HG03097 (cell line): ENCODE measurements around the gene DIS3L.
"Not testable (repeated sequence)": the region's sequence is repeated elsewhere in the genome, so short reads cannot be mapped to it uniquely, and the experiment has no call there.

Source experiments
- ATAC-seq: cut with Tn5 transposase; IDR thresholded peaks from one replicate; pipeline ENCODE4 v1.9.1; 2021; ENCODE audit not compliant: unreplicated experiment, low FRiP score

The DIS3L gene

GRCh38 chr15:66276546-66276945, 16.8 kb upstream of the DIS3L start:
- no peak for ATAC-seq

- no peak for ATAC-seq
Observed at GRCh38 chr15:66278056-66278455, 15.3 kb upstream of the DIS3L start.

GRCh38 chr15:66278671-66279070, 14.7 kb upstream of the DIS3L start:
- no peak for ATAC-seq

- no peak for ATAC-seq
Observed at GRCh38 chr15:66284271-66284670, 9.1 kb upstream of the DIS3L start.

- no peak for ATAC-seq
Observed at GRCh38 chr15:66285533-66286280, 7.7 kb upstream of the DIS3L start.

- ATAC-seq = no peak
Observed at GRCh38 chr15:66287461-66288057, 5.8 kb upstream of the DIS3L start.

- no peak for ATAC-seq
Observed at GRCh38 chr15:66288093-66288492, 5.3 kb upstream of the DIS3L start.

- ATAC-seq = no peak
Observed at GRCh38 chr15:66288551-66289185, 4.7 kb upstream of the DIS3L start.

GRCh38 chr15:66290007-66290406, 3.4 kb upstream of the DIS3L start:
- no peak for ATAC-seq

- ATAC-seq = no peak
Observed at GRCh38 chr15:66290518-66290917, 2.9 kb upstream of the DIS3L start.

- ATAC-seq = no peak
Observed at GRCh38 chr15:66291816-66292570, 1.4 kb upstream of the DIS3L start.

GRCh38 chr15:66292571-66293418, 573 bp upstream of the DIS3L start:
- ATAC-seq = no peak

GRCh38 chr15:66294157-66294931, 976 bp downstream of the DIS3L start:
- no peak for ATAC-seq

- no peak for ATAC-seq
Observed at GRCh38 chr15:66294932-66295235, 1.5 kb downstream of the DIS3L start.

GRCh38 chr15:66296186-66296585, 2.8 kb downstream of the DIS3L start:
- no peak for ATAC-seq

- ATAC-seq = no peak
Observed at GRCh38 chr15:66298803-66299251, 5.5 kb downstream of the DIS3L start.

- ATAC-seq = no peak
Observed at GRCh38 chr15:66302489-66303278, 9.3 kb downstream of the DIS3L start.

- not testable (repeated sequence) for ATAC-seq
Observed at GRCh38 chr15:66304425-66304824, 11.1 kb downstream of the DIS3L start.

- no peak for ATAC-seq
Observed at GRCh38 chr15:66306381-66306780, 13.0 kb downstream of the DIS3L start.
